ENCODE data around the gene OVCA2.

Gene OVCA2

GRCh38 chr17:2053380-2054261, 11.8 kb downstream of the OVCA2 start:
- peak overlapping the region; percentile 87 for H3K4me2 ChIP-seq (ENCODE audit: low read depth, low read length, poor library complexity, severe bottlenecking)
- no peak overlapping the region; the same call in 1 of the 2 replicates for H2AFZ ChIP-seq (ENCODE audit: low read length)
- no peaks in the 10 kb centered on the region for H3K9me2 ChIP-seq (replicated peaks; ENCODE audit: low read depth, low read length)
- H4K20me1 ChIP-seq (ENCODE audit: insufficient read depth, low read length, poor library complexity, severe bottlenecking), result peaks cover 6% of the 10 kb centered on the region
- H3K4me1 ChIP-seq (ENCODE audit: insufficient read depth, low read length, poor library complexity, severe bottlenecking), result peaks cover 22% of the 10 kb centered on the region
- peak overlapping the region; percentile 79 for H3K4me3 ChIP-seq (ENCODE audit: low read length, poor library complexity, severe bottlenecking)
- H3K9ac ChIP-seq (ENCODE audit: low read depth, low read length, poor library complexity, severe bottlenecking), result no peak overlapping the region
- no peaks in the 10 kb centered on the region for H3K36me3 ChIP-seq (ENCODE audit: insufficient read depth, low read length)
- TF ChIP-seq CTCF (conservative IDR thresholded peaks at IDR 0.05; ENCODE audit: low read length) (peak; percentile 67), EZH2phosphoT487 (IDR thresholded peaks at IDR 0.05; ENCODE audit: borderline replicate concordance) (no peak)
- no peaks in the 10 kb centered on the region for H3K27me3 ChIP-seq (ENCODE audit: insufficient read depth, low read length, poor library complexity, severe bottlenecking)
- no peaks in the 10 kb centered on the region for H3F3A ChIP-seq (ENCODE audit: low read depth)
- no peaks in the 10 kb centered on the region for H3K79me2 ChIP-seq (ENCODE audit: insufficient read depth, low read length)
- no peaks in the 10 kb centered on the region for H3K9me3 ChIP-seq (ENCODE audit: insufficient read depth, low read depth, low read length)

- H3K4me1 ChIP-seq (ENCODE audit: insufficient read depth, low read length, poor library complexity, severe bottlenecking), result peaks cover 20% of the 10 kb centered on the region
- no peaks in the 10 kb centered on the region for H3F3A ChIP-seq (ENCODE audit: low read depth)
- peak overlapping the region; percentile 79 for H3K4me3 ChIP-seq (ENCODE audit: low read length, poor library complexity, severe bottlenecking)
- no peaks in the 10 kb centered on the region for H3K36me3 ChIP-seq (ENCODE audit: insufficient read depth, low read length)
- peak overlapping the region; percentile 87 for H3K4me2 ChIP-seq (ENCODE audit: low read depth, low read length, poor library complexity, severe bottlenecking)
- no peaks in the 10 kb centered on the region for H3K9me3 ChIP-seq (ENCODE audit: insufficient read depth, low read depth, low read length)
- H4K20me1 ChIP-seq (ENCODE audit: insufficient read depth, low read length, poor library complexity, severe bottlenecking), result peaks cover 6% of the 10 kb centered on the region
- no peaks in the 10 kb centered on the region for H3K27me3 ChIP-seq (ENCODE audit: insufficient read depth, low read length, poor library complexity, severe bottlenecking)
- no peak overlapping the region for H3K9ac ChIP-seq (ENCODE audit: low read depth, low read length, poor library complexity, severe bottlenecking)
- H3K9me2 ChIP-seq (replicated peaks; ENCODE audit: low read depth, low read length), result no peaks in the 10 kb centered on the region
- no peaks in the 10 kb centered on the region for H3K79me2 ChIP-seq (ENCODE audit: insufficient read depth, low read length)
- H2AFZ ChIP-seq (ENCODE audit: low read length), result no peak overlapping the region; the same call in 1 of the 2 replicates
- TF ChIP-seq CTCF (conservative IDR thresholded peaks at IDR 0.05; ENCODE audit: low read length) (no peak), EZH2phosphoT487 (IDR thresholded peaks at IDR 0.05; ENCODE audit: borderline replicate concordance) (no peak)
Measured at GRCh38 chr17:2054262-2054511, 12.4 kb downstream of the OVCA2 start.

- no peaks in the 10 kb centered on the region for H3K9me2 ChIP-seq (replicated peaks; ENCODE audit: low read depth, low read length)
- H3K79me2 ChIP-seq (ENCODE audit: insufficient read depth, low read length), result no peaks in the 10 kb centered on the region
- no peaks in the 10 kb centered on the region for H3K27me3 ChIP-seq (ENCODE audit: insufficient read depth, low read length, poor library complexity, severe bottlenecking)
- peaks cover 15% of the 10 kb centered on the region for H3K4me1 ChIP-seq (ENCODE audit: insufficient read depth, low read length, poor library complexity, severe bottlenecking)
- no peaks in the 10 kb centered on the region for H3F3A ChIP-seq (ENCODE audit: low read depth)
- H3K4me2 ChIP-seq (ENCODE audit: low read depth, low read length, poor library complexity, severe bottlenecking), result peak within 1 kb of the TSS; percentile 87
- H3K9ac ChIP-seq (ENCODE audit: low read depth, low read length, poor library complexity, severe bottlenecking), result no peak within 1 kb of the TSS
- peaks cover 6% of the 10 kb centered on the region for H4K20me1 ChIP-seq (ENCODE audit: insufficient read depth, low read length, poor library complexity, severe bottlenecking)
- no peak within 1 kb of the TSS; the same call in 1 of the 2 replicates for H2AFZ ChIP-seq (ENCODE audit: low read length)
- TF ChIP-seq CTCF (conservative IDR thresholded peaks at IDR 0.05; ENCODE audit: low read length) (peak; percentile 77), EZH2phosphoT487 (IDR thresholded peaks at IDR 0.05; ENCODE audit: borderline replicate concordance) (no peak)
- H3K36me3 ChIP-seq (ENCODE audit: insufficient read depth, low read length), result no peaks in the 10 kb centered on the region
- H3K9me3 ChIP-seq (ENCODE audit: insufficient read depth, low read depth, low read length), result no peaks in the 10 kb centered on the region
- H3K4me3 ChIP-seq (ENCODE audit: low read length, poor library complexity, severe bottlenecking), result peak within 1 kb of the TSS; percentile 79
Measured at GRCh38 chr17:2054512-2055291, 12.9 kb downstream of the OVCA2 start, which contains the start of gene HIC1. Gene HIC1, plus strand, starts transcription at chr17:2055103. Its CDS starts 1,588 bp downstream, at chr17:2056691.
